MM.1S (cell line): ENCODE results near the gene PCP4.

Source experiments
- DNase-seq: peaks from one replicate; pipeline ENCODE4 v3.0.0-alpha.2; 2015
- H2AFZ ChIP-seq: fragments of 300-600 bp; sonication (generic); 2 replicates; pipeline ENCODE4 v1.6.0; 2016; ENCODE audit warnings: antibody characterized with exemption, low read length
- H3F3A ChIP-seq: fragments of 300-600 bp; sonication (generic); 2 replicates; pipeline ENCODE4 v1.6.1; 2016; ENCODE audit warnings: mild to moderate bottlenecking, antibody characterized with exemption, low read length, moderate library complexity, mixed read lengths; ENCODE audit not compliant: insufficient read depth
- H3K27ac ChIP-seq: fragments of 300-600 bp; sonication (generic); 2 replicates; pipeline ENCODE4 v1.5.1; 2016; ENCODE audit warnings: mild to moderate bottlenecking, low read length
- H3K27me3 ChIP-seq: fragments of 300-600 bp; sonication (generic); replicated peaks from 2 replicates; pipeline ENCODE4 v1.6.0; 2016; ENCODE audit warnings: low read length; ENCODE audit not compliant: insufficient read depth
- H3K36me3 ChIP-seq: fragments of 300-600 bp; sonication (generic); replicated peaks from 2 replicates; pipeline ENCODE4 v1.6.1; 2016; ENCODE audit warnings: mild to moderate bottlenecking, low read length, mixed read lengths; ENCODE audit not compliant: insufficient read depth
- H3K4me1 ChIP-seq: fragments of 300-600 bp; sonication (generic); 2 replicates; pipeline ENCODE4 v1.6.1; 2016; ENCODE audit warnings: low read length, mixed read lengths
- H3K4me2 ChIP-seq: fragments of 300-600 bp; sonication (generic); 2 replicates; pipeline ENCODE4 v1.6.0; 2016; ENCODE audit warnings: low read depth, low read length
- H3K4me3 ChIP-seq: fragments of 300-600 bp; sonication (generic); 2 replicates; pipeline ENCODE4 v1.5.1; 2016; ENCODE audit warnings: low read length, mixed read lengths
- H3K79me2 ChIP-seq: fragments of 300-600 bp; sonication (generic); 2 replicates; pipeline ENCODE4 v1.6.1; 2016; ENCODE audit warnings: mixed run types, low read length, mixed read lengths
- H3K9ac ChIP-seq: fragments of 300-600 bp; sonication (generic); 2 replicates; pipeline ENCODE4 v1.6.1; 2016; ENCODE audit warnings: low read length, mixed read lengths
- H3K9me2 ChIP-seq: fragments of 300-600 bp; sonication (generic); replicated peaks from 2 replicates; pipeline ENCODE4 v1.6.1; 2016; ENCODE audit warnings: mild to moderate bottlenecking, low read length, mixed read lengths; ENCODE audit not compliant: insufficient read depth
- H3K9me3 ChIP-seq: fragments of 300-600 bp; sonication (generic); replicated peaks from 2 replicates; pipeline ENCODE4 v1.6.1; 2016; ENCODE audit warnings: mild to moderate bottlenecking, low read length, mixed read lengths; ENCODE audit not compliant: insufficient read depth
- H4K20me1 ChIP-seq: fragments of 300-600 bp; sonication (generic); 2 replicates; pipeline ENCODE4 v1.6.1; 2016; ENCODE audit warnings: mild to moderate bottlenecking, low read length, moderate library complexity, mixed read lengths; ENCODE audit not compliant: insufficient read depth
- EZH2 ChIP-seq: fragments of 300-600 bp; sonication (generic); optimal IDR thresholded peaks from 2 replicates; pipeline ENCODE3; 2017; ENCODE audit warnings: low read depth, mild to moderate bottlenecking, antibody characterized with exemption, low read length, mixed read lengths
- EZH2phosphoT487 ChIP-seq: fragments of 300-600 bp; sonication (generic); IDR thresholded peaks from 2 replicates; pipeline ENCODE4 v1.6.1; 2018; ENCODE audit warnings: antibody characterized with exemption, low read length
- TF ChIP-seq, protein P1 (sequence below): fragments of 300-600 bp; sonication (generic); IDR thresholded peaks from 2 replicates; pipeline ENCODE4 v1.5.1; 2016; ENCODE audit warnings: antibody characterized with exemption, low read length, mixed read lengths

The PCP4 gene

DNA sequence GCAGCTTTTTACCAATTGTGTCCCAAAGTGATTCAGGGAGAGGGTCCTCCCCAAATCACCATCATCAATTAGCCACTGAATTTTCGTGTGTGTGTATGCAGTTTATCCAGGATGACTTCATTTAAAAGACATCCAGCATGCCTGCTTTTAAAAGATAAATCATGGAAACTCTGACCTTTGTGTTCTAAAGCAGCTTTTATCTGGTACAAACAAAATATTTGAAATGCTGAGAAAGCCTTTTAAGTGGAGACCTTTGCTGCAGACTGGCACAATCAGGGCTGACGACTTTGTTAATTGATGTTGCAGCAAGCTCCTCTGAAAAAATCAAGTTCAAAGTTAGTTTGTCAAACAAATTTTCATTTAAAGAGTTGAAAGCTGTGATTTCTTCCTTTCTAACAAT is 104.7 kb downstream of the PCP4 start:
- peaks cover 49% of the 10 kb centered on the region for H3K36me3 ChIP-seq
- H3K79me2 ChIP-seq = peaks cover 98% of the 10 kb centered on the region
- peaks cover 39% of the 10 kb centered on the region for H4K20me1 ChIP-seq
- H3K27me3 ChIP-seq = no peaks in the 10 kb centered on the region
- H3K4me1 ChIP-seq = peaks cover 89% of the 10 kb centered on the region
- H3K4me3 ChIP-seq = no peak overlapping the region
- no peak for DNase-seq
- no peaks in the 10 kb centered on the region for H3K9me2 ChIP-seq
- H3K9ac ChIP-seq = peak overlapping the region; percentile 4; the same call in 1 of the 2 replicates
- H3K27ac ChIP-seq = peak overlapping the region; percentile 17; the same call in 1 of the 2 replicates
- no peaks in the 10 kb centered on the region for H3K9me3 ChIP-seq
- TF ChIP-seq EZH2 (no peak), EZH2phosphoT487 (no peak)
- H3K4me2 ChIP-seq = peak overlapping the region; percentile 24
- peaks cover 84% of the 10 kb centered on the region for H3F3A ChIP-seq
- H2AFZ ChIP-seq = no peak overlapping the region

- TF ChIP-seq EZH2phosphoT487 (no peak), EZH2 (no peak)
- TF ChIP-seq, protein P1, sequence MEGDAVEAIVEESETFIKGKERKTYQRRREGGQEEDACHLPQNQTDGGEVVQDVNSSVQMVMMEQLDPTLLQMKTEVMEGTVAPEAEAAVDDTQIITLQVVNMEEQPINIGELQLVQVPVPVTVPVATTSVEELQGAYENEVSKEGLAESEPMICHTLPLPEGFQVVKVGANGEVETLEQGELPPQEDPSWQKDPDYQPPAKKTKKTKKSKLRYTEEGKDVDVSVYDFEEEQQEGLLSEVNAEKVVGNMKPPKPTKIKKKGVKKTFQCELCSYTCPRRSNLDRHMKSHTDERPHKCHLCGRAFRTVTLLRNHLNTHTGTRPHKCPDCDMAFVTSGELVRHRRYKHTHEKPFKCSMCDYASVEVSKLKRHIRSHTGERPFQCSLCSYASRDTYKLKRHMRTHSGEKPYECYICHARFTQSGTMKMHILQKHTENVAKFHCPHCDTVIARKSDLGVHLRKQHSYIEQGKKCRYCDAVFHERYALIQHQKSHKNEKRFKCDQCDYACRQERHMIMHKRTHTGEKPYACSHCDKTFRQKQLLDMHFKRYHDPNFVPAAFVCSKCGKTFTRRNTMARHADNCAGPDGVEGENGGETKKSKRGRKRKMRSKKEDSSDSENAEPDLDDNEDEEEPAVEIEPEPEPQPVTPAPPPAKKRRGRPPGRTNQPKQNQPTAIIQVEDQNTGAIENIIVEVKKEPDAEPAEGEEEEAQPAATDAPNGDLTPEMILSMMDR = no peak
- Histone ChIP-seq H3K79me2 (peaks cover 98% of the 10 kb centered on the region), H2AFZ (no peak overlapping the region), H3F3A (peaks cover 80% of the 10 kb centered on the region), H3K4me3 (no peak overlapping the region), H4K20me1 (peaks cover 45% of the 10 kb centered on the region), H3K36me3 (peaks cover 53% of the 10 kb centered on the region), H3K4me2 (peak overlapping the region; percentile 2; the same call in 1 of the 2 replicates), H3K9ac (no peak overlapping the region), H3K4me1 (peaks cover 85% of the 10 kb centered on the region), H3K9me3 (no peaks in the 10 kb centered on the region), H3K9me2 (no peaks in the 10 kb centered on the region), H3K27ac (peak overlapping the region; percentile 0; the same call in 1 of the 2 replicates), H3K27me3 (no peaks in the 10 kb centered on the region)
- no peak for DNase-seq
Observed at GRCh38 chr21:39972471-39972870, 105.2 kb downstream of the PCP4 start.

GRCh38 chr21:39972976-39973770 is 105.9 kb downstream of the PCP4 start:
- Histone ChIP-seq H3K27ac (peak overlapping the region; percentile 0; the same call in 1 of the 2 replicates), H3K9me3 (no peaks in the 10 kb centered on the region)
- TF ChIP-seq, protein P1 = no peak
- no peak for TF ChIP-seq EZH2
- no peak for TF ChIP-seq EZH2phosphoT487

More at GRCh38 chr21:39972976-39973770, 105.9 kb downstream of the PCP4 start:
- Histone ChIP-seq H3K27me3 (no peaks in the 10 kb centered on the region), H4K20me1 (peaks cover 52% of the 10 kb centered on the region), H3K9ac (no peak overlapping the region), H3F3A (peaks cover 80% of the 10 kb centered on the region), H3K79me2 (peaks cover 98% of the 10 kb centered on the region), H3K4me2 (peak overlapping the region; percentile 2; the same call in 1 of the 2 replicates), H3K4me1 (peaks cover 85% of the 10 kb centered on the region), H3K36me3 (peaks cover 59% of the 10 kb centered on the region), H2AFZ (no peak overlapping the region), H3K4me3 (no peak overlapping the region), H3K9me2 (no peaks in the 10 kb centered on the region)
- DNase-seq = no peak
